IPS-20b (cell line): ENCODE data around the gene CHIC2.

ENCODE experiments used
- H3K27ac ChIP-seq: one replicate; pipeline ENCODE4 v1.5.1; 2013; ENCODE audit warnings: low read length
- H3K27me3 ChIP-seq: 2 replicates; pipeline ENCODE4 v1.6.1; 2013; ENCODE audit warnings: mild to moderate bottlenecking, low read length, inconsistent platforms; ENCODE audit not compliant: insufficient read depth
- H3K36me3 ChIP-seq: 2 replicates; pipeline ENCODE4 v1.6.1; 2013; ENCODE audit warnings: low read depth, mild to moderate bottlenecking, inconsistent platforms, low read length, moderate library complexity; ENCODE audit not compliant: insufficient read depth
- H3K4me1 ChIP-seq: 2 replicates; pipeline ENCODE4 v1.6.1; 2013; ENCODE audit warnings: mild to moderate bottlenecking, control low read depth, inconsistent platforms, low read length, moderate library complexity; ENCODE audit not compliant: insufficient read depth
- H3K4me3 ChIP-seq: 2 replicates; pipeline ENCODE4 v1.5.1; 2013; ENCODE audit warnings: mild to moderate bottlenecking, low read length, inconsistent platforms
- H3K9ac ChIP-seq: 2 replicates; pipeline ENCODE4 v1.6.1; 2013; ENCODE audit warnings: low read depth, mild to moderate bottlenecking, inconsistent platforms, low read length, moderate library complexity
- H3K9me3 ChIP-seq: 2 replicates; pipeline ENCODE4 v1.6.1; 2013; ENCODE audit warnings: mild to moderate bottlenecking, low read depth, low read length, inconsistent platforms; ENCODE audit not compliant: insufficient read depth

CHIC2 gene

GRCh38 chr4:54099748-54100574 lies 35.6 kb upstream of the CHIC2 start, which contains the start of gene GSX2:
Gene GSX2, plus strand, starts transcription at chr4:54100163. Its CDS starts 182 bp downstream, at chr4:54100345.
- Histone ChIP-seq H3K27me3 (peaks cover 100% of the 10 kb centered on the region), H3K9ac (no peak within 1 kb of the TSS), H3K9me3 (no peaks in the 10 kb centered on the region; the same call in 1 of the 2 replicates), H3K4me3 (peak within 1 kb of the TSS; percentile 48), H3K36me3 (no peaks in the 10 kb centered on the region), H3K4me1 (peaks cover 40% of the 10 kb centered on the region), H3K27ac (no peak within 1 kb of the TSS)

GRCh38 chr4:54099287-54099747 lies 34.9 kb upstream of the CHIC2 start:
- H3K9ac ChIP-seq: no peak overlapping the region
- H3K4me3 ChIP-seq: peak overlapping the region; percentile 48
- no peak overlapping the region for H3K27ac ChIP-seq
- no peaks in the 10 kb centered on the region for H3K9me3 ChIP-seq
- peaks cover 46% of the 10 kb centered on the region for H3K4me1 ChIP-seq
- no peaks in the 10 kb centered on the region for H3K36me3 ChIP-seq
- H3K27me3 ChIP-seq: peaks cover 100% of the 10 kb centered on the region

GRCh38 chr4:54098375-54098774 lies 34.0 kb upstream of the CHIC2 start:
- Histone ChIP-seq H3K4me3 (no peak overlapping the region), H3K9me3 (no peaks in the 10 kb centered on the region), H3K27ac (no peak overlapping the region), H3K9ac (no peak overlapping the region), H3K36me3 (no peaks in the 10 kb centered on the region), H3K4me1 (peaks cover 47% of the 10 kb centered on the region), H3K27me3 (peaks cover 100% of the 10 kb centered on the region)

- Histone ChIP-seq H3K9me3 (no peaks in the 10 kb centered on the region), H3K36me3 (no peaks in the 10 kb centered on the region), H3K4me3 (no peak overlapping the region), H3K4me1 (peaks cover 50% of the 10 kb centered on the region), H3K27me3 (peaks cover 100% of the 10 kb centered on the region), H3K27ac (no peak overlapping the region), H3K9ac (no peak overlapping the region)
Measured at GRCh38 chr4:54097152-54097551, 32.7 kb upstream of the CHIC2 start.

- Histone ChIP-seq H3K9ac (no peak overlapping the region), H3K4me1 (peaks cover 47% of the 10 kb centered on the region), H3K4me3 (no peak overlapping the region), H3K9me3 (no peaks in the 10 kb centered on the region), H3K36me3 (no peaks in the 10 kb centered on the region), H3K27ac (no peak overlapping the region), H3K27me3 (peaks cover 100% of the 10 kb centered on the region)
Measured at GRCh38 chr4:54096295-54096962, 32.0 kb upstream of the CHIC2 start.

GRCh38 chr4:54095110-54095825 lies 30.9 kb upstream of the CHIC2 start:
- Histone ChIP-seq H3K4me3 (peak overlapping the region; percentile 45; the same call in 1 of the 2 replicates), H3K27ac (no peak overlapping the region), H3K36me3 (no peaks in the 10 kb centered on the region), H3K4me1 (peaks cover 42% of the 10 kb centered on the region), H3K9me3 (no peaks in the 10 kb centered on the region), H3K27me3 (peaks cover 100% of the 10 kb centered on the region), H3K9ac (no peak overlapping the region)

- Histone ChIP-seq H3K9ac (no peak overlapping the region), H3K27me3 (peaks cover 100% of the 10 kb centered on the region), H3K36me3 (no peaks in the 10 kb centered on the region), H3K4me3 (peak overlapping the region; percentile 34; the same call in 1 of the 2 replicates), H3K27ac (no peak overlapping the region), H3K9me3 (no peaks in the 10 kb centered on the region), H3K4me1 (peaks cover 40% of the 10 kb centered on the region)
Measured at GRCh38 chr4:54094451-54094850, 30.0 kb upstream of the CHIC2 start.

- no peaks in the 10 kb centered on the region for H3K9me3 ChIP-seq
- peaks cover 98% of the 10 kb centered on the region for H3K27me3 ChIP-seq
- peaks cover 31% of the 10 kb centered on the region for H3K4me1 ChIP-seq
- H3K27ac ChIP-seq: no peak overlapping the region
- H3K36me3 ChIP-seq: no peaks in the 10 kb centered on the region
- no peak overlapping the region for H3K9ac ChIP-seq
- peak overlapping the region; percentile 34; the same call in 1 of the 2 replicates for H3K4me3 ChIP-seq
Measured at GRCh38 chr4:54093324-54094240, 29.2 kb upstream of the CHIC2 start.

GRCh38 chr4:54092405-54093323 lies 28.3 kb upstream of the CHIC2 start:
- Histone ChIP-seq H3K4me3 (peak overlapping the region; percentile 71), H3K27me3 (peaks cover 98% of the 10 kb centered on the region)

More at GRCh38 chr4:54092405-54093323, 28.3 kb upstream of the CHIC2 start:
- Histone ChIP-seq H3K9me3 (no peaks in the 10 kb centered on the region), H3K27ac (no peak overlapping the region), H3K36me3 (no peaks in the 10 kb centered on the region), H3K4me1 (peaks cover 27% of the 10 kb centered on the region), H3K9ac (no peak overlapping the region)
